Endothelial cell of umbilical vein (primary cell): Measurements from ENCODE around the gene ZNF324.

ENCODE experiments used
- EZH2 ChIP-seq: IDR thresholded peaks from 2 replicates; pipeline ENCODE4 v1.6.1; 2012; ENCODE audit warnings: borderline replicate concordance, low read depth, mild to moderate bottlenecking, moderate library complexity, low read length, inconsistent platforms; ENCODE audit not compliant: severe bottlenecking
- FOS ChIP-seq: IDR thresholded peaks from 2 replicates; pipeline ENCODE4 v1.6.1; 2011; ENCODE audit warnings: mild to moderate bottlenecking, low read length, moderate library complexity, borderline replicate concordance; ENCODE audit not compliant: insufficient read depth
- GATA2 ChIP-seq: IDR thresholded peaks from 2 replicates; pipeline ENCODE4 v1.7.0; 2011; ENCODE audit warnings: low read depth, mild to moderate bottlenecking, moderate library complexity, mixed read lengths, low read length; ENCODE audit not compliant: insufficient read length, insufficient read depth
- JUN ChIP-seq: IDR thresholded peaks from 2 replicates; pipeline ENCODE4 v1.6.1; 2011; ENCODE audit warnings: borderline replicate concordance, low read depth; ENCODE audit not compliant: insufficient read length, insufficient read depth
- MYC ChIP-seq: IDR thresholded peaks from one replicate; pipeline ENCODE4 v1.6.1; 2011; ENCODE audit warnings: mild to moderate bottlenecking, low read depth, low read length
- POLR2A ChIP-seq: IDR thresholded peaks from 2 replicates; pipeline ENCODE4 v1.6.1; 2012; ENCODE audit warnings: low read depth, mild to moderate bottlenecking, control low read depth, low read length
- POLR2AphosphoS5 ChIP-seq: IDR thresholded peaks from 2 replicates; pipeline ENCODE4 v1.6.1; 2012; ENCODE audit warnings: low read depth, mild to moderate bottlenecking, control low read depth, low read length, moderate library complexity; ENCODE audit not compliant: insufficient read depth
- TF ChIP-seq, protein P1 (sequence below), 2 donors: IDR thresholded peaks; 1 replicate in 1 of 2; 2 replicates in 1 of 2; pipeline ENCODE4 v1.5.1; 2011; ENCODE audit warnings: low read length in 2 of 2, mild to moderate bottlenecking in 2 of 2, moderate library complexity in 2 of 2, control low read depth in 1 of 2, inconsistent platforms in 1 of 2, low read depth in 1 of 2; ENCODE audit not compliant: insufficient read depth in 1 of 2; ENCODE audit errors: extremely low read depth in 1 of 2
- TF ChIP-seq, protein P2 (sequence below): IDR thresholded peaks from 2 replicates; pipeline ENCODE4 v1.6.1; 2011; ENCODE audit not compliant: insufficient read depth, insufficient read length

DNA sequence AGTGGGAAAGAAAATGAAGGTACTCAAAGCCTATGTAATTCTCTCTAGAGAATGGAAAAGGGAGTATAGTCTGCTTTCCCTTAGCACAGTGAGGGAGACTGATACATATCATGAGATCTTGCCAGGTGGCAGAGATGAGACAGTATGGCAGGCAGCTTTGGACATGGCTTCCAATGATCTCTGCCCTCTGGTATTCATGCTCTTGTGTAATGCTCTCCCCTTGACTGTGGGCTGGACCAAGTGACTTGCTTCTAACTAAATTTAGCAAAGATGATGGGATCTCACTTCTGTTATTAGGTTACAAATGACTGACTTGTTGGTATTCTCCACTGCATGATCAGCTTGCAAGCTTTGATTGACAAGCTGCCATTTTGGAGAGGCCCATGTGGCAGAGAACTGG is 37.1 kb upstream of the ZNF324 start:
- TF ChIP-seq, protein P1, sequence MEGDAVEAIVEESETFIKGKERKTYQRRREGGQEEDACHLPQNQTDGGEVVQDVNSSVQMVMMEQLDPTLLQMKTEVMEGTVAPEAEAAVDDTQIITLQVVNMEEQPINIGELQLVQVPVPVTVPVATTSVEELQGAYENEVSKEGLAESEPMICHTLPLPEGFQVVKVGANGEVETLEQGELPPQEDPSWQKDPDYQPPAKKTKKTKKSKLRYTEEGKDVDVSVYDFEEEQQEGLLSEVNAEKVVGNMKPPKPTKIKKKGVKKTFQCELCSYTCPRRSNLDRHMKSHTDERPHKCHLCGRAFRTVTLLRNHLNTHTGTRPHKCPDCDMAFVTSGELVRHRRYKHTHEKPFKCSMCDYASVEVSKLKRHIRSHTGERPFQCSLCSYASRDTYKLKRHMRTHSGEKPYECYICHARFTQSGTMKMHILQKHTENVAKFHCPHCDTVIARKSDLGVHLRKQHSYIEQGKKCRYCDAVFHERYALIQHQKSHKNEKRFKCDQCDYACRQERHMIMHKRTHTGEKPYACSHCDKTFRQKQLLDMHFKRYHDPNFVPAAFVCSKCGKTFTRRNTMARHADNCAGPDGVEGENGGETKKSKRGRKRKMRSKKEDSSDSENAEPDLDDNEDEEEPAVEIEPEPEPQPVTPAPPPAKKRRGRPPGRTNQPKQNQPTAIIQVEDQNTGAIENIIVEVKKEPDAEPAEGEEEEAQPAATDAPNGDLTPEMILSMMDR (IDR thresholded peaks at IDR 0.05; ENCODE audit: extremely low read depth in 1 of 2, insufficient read depth in 1 of 2, low read depth in 1 of 2, low read length in 2 of 2) = no peak
- TF ChIP-seq POLR2A (no peak), POLR2AphosphoS5 (no peak), EZH2 (no peak), FOS (no peak), JUN (no peak), MYC (no peak), GATA2 (no peak)
- TF ChIP-seq, protein P2, sequence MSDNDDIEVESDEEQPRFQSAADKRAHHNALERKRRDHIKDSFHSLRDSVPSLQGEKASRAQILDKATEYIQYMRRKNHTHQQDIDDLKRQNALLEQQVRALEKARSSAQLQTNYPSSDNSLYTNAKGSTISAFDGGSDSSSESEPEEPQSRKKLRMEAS = no peak
